Left ventricle myocardium inferior (tissue), 1 donor: Measurements from ENCODE around the gene PTPRN. TPM values are rescaled to one million over a fixed set of nuclear protein-coding genes. Genes with fewer than 3 reads are reported as not detected.

Experiments used
- DNase-seq: peaks from one replicate; pipeline ENCODE4 v3.0.0-alpha.2; 2020
- H3K27ac ChIP-seq: fragments of 200-600 bp; replicated peaks from 2 replicates; pipeline ENCODE4 v1.8.0; 2021
- H3K27me3 ChIP-seq: fragments of 200-600 bp; 2 replicates; pipeline ENCODE4 v1.8.0; 2021; ENCODE audit warnings: low read depth
- H3K36me3 ChIP-seq: fragments of 200-600 bp; 2 replicates; pipeline ENCODE4 v1.8.0; 2021
- H3K4me1 ChIP-seq: fragments of 200-600 bp; 2 replicates; pipeline ENCODE4 v1.8.0; 2021
- H3K4me3 ChIP-seq: fragments of 200-600 bp; 2 replicates; pipeline ENCODE4 v1.8.0; 2021; ENCODE audit warnings: mild to moderate bottlenecking, moderate library complexity
- H3K9me3 ChIP-seq: fragments of 200-600 bp; replicated peaks from 2 replicates; pipeline ENCODE4 v1.8.0; 2021
- CTCF ChIP-seq: fragments of 200-600 bp; IDR thresholded peaks from 2 replicates; pipeline ENCODE4 v1.8.0; 2021; ENCODE audit warnings: antibody characterized with exemption, mild to moderate bottlenecking, borderline replicate concordance
- intact Hi-C: fragments of 100-400 bp; cut with micrococcal nuclease; formaldehyde crosslinking; loops from one replicate; pipeline ENCODE4 v1.11.0; 2022
- total RNA-seq: library from RNA; stranded (reverse); fragmentation: NEBNext Ultra II Directional; extraction: Animal tissue kit (Norgen Biotek cat#: 25700); gene quantifications from one replicate; pipeline ENCODE4 v1.2.1, GENCODE V29; 2021
- donor health status: DM: no; HTN: yes; CAD: no; lungs with severe emphysema.

PTPRN gene
- total RNA-seq, 1 donor from 2014 or later = 0.11 TPM

GRCh38 chr2:219294356-219295351 lies 14.5 kb downstream of the PTPRN start:
- Histone ChIP-seq H3K4me3 (peak overlapping the region; percentile 77), H3K27ac (peak overlapping the region; percentile 89), H3K36me3 (no peaks in the 10 kb centered on the region), H3K4me1 (peaks cover 22% of the 10 kb centered on the region), H3K27me3 (peaks cover 12% of the 10 kb centered on the region), H3K9me3 (no peaks in the 10 kb centered on the region)
- intact Hi-C loops = loop anchor here (5.0 kb wide), 1 partner anchor 122 kb away; the partner anchor contains the start of gene SLC23A3
- DNase-seq = peak; percentile 86
- TF ChIP-seq CTCF = peak; percentile 99

- H3K4me3 ChIP-seq = peak overlapping the region; percentile 77
- intact Hi-C loops = no loop called here
Measured at GRCh38 chr2:219293736-219294231, 15.4 kb downstream of the PTPRN start.

GRCh38 chr2:219292616-219293015 lies 16.6 kb downstream of the PTPRN start:
- H3K27ac ChIP-seq = no peak overlapping the region
- TF ChIP-seq CTCF = no peak
- no peak overlapping the region for H3K4me3 ChIP-seq
- peaks cover 21% of the 10 kb centered on the region for H3K4me1 ChIP-seq
- intact Hi-C loops = no loop called here
- H3K36me3 ChIP-seq = no peaks in the 10 kb centered on the region
- H3K9me3 ChIP-seq = no peaks in the 10 kb centered on the region
- no peaks in the 10 kb centered on the region for H3K27me3 ChIP-seq
- no peak for DNase-seq

More at GRCh38 chr2:219293736-219294231, 15.4 kb downstream of the PTPRN start:
- Histone ChIP-seq H3K9me3 (no peaks in the 10 kb centered on the region), H3K36me3 (no peaks in the 10 kb centered on the region), H3K27me3 (peaks cover 4% of the 10 kb centered on the region), H3K4me1 (peaks cover 25% of the 10 kb centered on the region), H3K27ac (peak overlapping the region; percentile 89)
- DNase-seq = no peak
- no peak for TF ChIP-seq CTCF

GRCh38 chr2:219291910-219292490 lies 17.2 kb downstream of the PTPRN start:
- intact Hi-C loops = no loop called here

More at GRCh38 chr2:219291910-219292490, 17.2 kb downstream of the PTPRN start:
- TF ChIP-seq CTCF = no peak
- Histone ChIP-seq H3K27ac (no peak overlapping the region), H3K9me3 (no peaks in the 10 kb centered on the region), H3K4me3 (no peak overlapping the region), H3K36me3 (no peaks in the 10 kb centered on the region), H3K4me1 (peaks cover 21% of the 10 kb centered on the region), H3K27me3 (no peaks in the 10 kb centered on the region)
- DNase-seq = no peak
